Activated CD8-positive, alpha-beta T cell treated with anti-CD3 and anti-CD28 coated beads for 36 hours (primary cell): Measurements from ENCODE around the gene FKBP14. TPM values are rescaled to one million over a fixed set of nuclear protein-coding genes. Genes with fewer than 3 reads are reported as not detected.

ENCODE experiments used
- ATAC-seq: fragments of 200-7000 bp; cut with Tn5 transposase; one replicate; pipeline ENCODE4 v1.10.0; 2021; ENCODE audit warnings: mild to moderate bottlenecking, moderate library complexity
- CTCF ChIA-PET: fragments of 350-600 bp; sonication (Branson Sonifier 250); formaldehyde crosslinking; loops from one replicate; lab custom pipeline; 2021; ENCODE audit warnings: antibody characterized with exemption; lab: Charles Lee
- POLR2A ChIA-PET: fragments of 350-600 bp; sonication (Branson Sonifier 250); formaldehyde crosslinking; loops from one replicate; lab custom pipeline; 2021; ENCODE audit warnings: antibody characterized with exemption; lab: Charles Lee
- DNase-seq: peaks from one replicate; pipeline ENCODE4 v3.0.0-alpha.2; 2020
- H3K27ac Mint-ChIP-seq: one replicate; pipeline ENCODE4 v1.8.0; 2021; ENCODE audit warnings: mild to moderate bottlenecking, mixed read lengths
- H3K27me3 Mint-ChIP-seq: one replicate; pipeline ENCODE4 v1.8.0; 2021; ENCODE audit warnings: mixed read lengths
- H3K36me3 Mint-ChIP-seq: one replicate; pipeline ENCODE4 v1.8.0; 2021; ENCODE audit warnings: low read depth, mixed read lengths
- H3K4me1 Mint-ChIP-seq: one replicate; pipeline ENCODE4 v1.8.0; 2021; ENCODE audit warnings: low read depth, mixed read lengths
- H3K4me3 Mint-ChIP-seq: one replicate; pipeline ENCODE4 v1.8.0; 2021; ENCODE audit warnings: mild to moderate bottlenecking, moderate library complexity, mixed read lengths
- H3K9me3 Mint-ChIP-seq: one replicate; pipeline ENCODE4 v1.8.0; 2021; ENCODE audit warnings: mixed read lengths
- CTCF ChIP-seq: fragments of 200-600 bp; IDR thresholded peaks from one replicate; pipeline ENCODE4 v1.8.0; 2022; ENCODE audit warnings: antibody characterized with exemption, mild to moderate bottlenecking
- intact Hi-C: fragments of 100-400 bp; cut with micrococcal nuclease; formaldehyde crosslinking; loops from one replicate; pipeline ENCODE4 v1.10.0; 2022
- total RNA-seq, 2 experiments: library from RNA; stranded (reverse); gene quantifications; one replicate each; pipeline ENCODE4 v1.2.3, GENCODE V29; 2021

Gene FKBP14
- total RNA-seq, 2 experiments from 2014 or later, result 8.8 to 9.0 TPM

- H3K4me1 Mint-ChIP-seq, result peaks cover 20% of the 10 kb centered on the region
- no peak overlapping the region for H3K4me3 Mint-ChIP-seq
- no peaks in the 10 kb centered on the region for H3K9me3 Mint-ChIP-seq
- no peak for TF ChIP-seq CTCF
- CTCF ChIA-PET, result interaction anchor here (1.6 kb wide), 1 partner anchor 43 kb away, joined by 5 read pairs; no protein-coding TSS in a partner anchor
- no peak overlapping the region for H3K27ac Mint-ChIP-seq
- DNase-seq (no peak), ATAC-seq (no peak)
- no peaks in the 10 kb centered on the region for H3K27me3 Mint-ChIP-seq
- intact Hi-C loops, result no loop called here
- POLR2A ChIA-PET, result no interaction called here
- H3K36me3 Mint-ChIP-seq, result peaks cover 7% of the 10 kb centered on the region
These were observed 7.1 kb downstream of the FKBP14 start for GRCh38 chr7:30019387-30019786.

GRCh38 chr7:30018451-30018850 lies 8.1 kb downstream of the FKBP14 start:
- no peak for TF ChIP-seq CTCF
- ChIA-PET POLR2A (no interaction called here), CTCF (no interaction called here)
- Mint-ChIP-seq H3K27ac (no peak overlapping the region), H3K27me3 (no peaks in the 10 kb centered on the region), H3K4me3 (no peak overlapping the region), H3K9me3 (no peaks in the 10 kb centered on the region), H3K4me1 (peaks cover 14% of the 10 kb centered on the region), H3K36me3 (peaks cover 8% of the 10 kb centered on the region)
- ATAC-seq, result no peak
- DNase-seq, result no peak
- intact Hi-C loops, result no loop called here

GRCh38 chr7:30012757-30013156 lies 13.7 kb downstream of the FKBP14 start:
- POLR2A ChIA-PET, result no interaction called here
- Mint-ChIP-seq H3K4me1 (no peaks in the 10 kb centered on the region), H3K27ac (no peak overlapping the region), H3K4me3 (no peak overlapping the region), H3K27me3 (no peaks in the 10 kb centered on the region), H3K9me3 (no peaks in the 10 kb centered on the region), H3K36me3 (peaks cover 9% of the 10 kb centered on the region)
- no peak for ATAC-seq
- no peak for TF ChIP-seq CTCF
- intact Hi-C loops, result no loop called here
- CTCF ChIA-PET, result interaction anchor here (1.4 kb wide), 1 partner anchor 17 kb away, joined by 3 read pairs; no protein-coding TSS in a partner anchor
- DNase-seq, result no peak

- Mint-ChIP-seq H3K27me3 (no peaks in the 10 kb centered on the region), H3K27ac (no peak overlapping the region), H3K4me1 (no peaks in the 10 kb centered on the region), H3K9me3 (no peaks in the 10 kb centered on the region), H3K36me3 (peaks cover 7% of the 10 kb centered on the region), H3K4me3 (no peak overlapping the region)
- ChIA-PET POLR2A (no interaction called here), CTCF (no interaction called here)
- ATAC-seq (no peak), DNase-seq (no peak)
- TF ChIP-seq CTCF, result no peak
- intact Hi-C loops, result no loop called here
These were observed 16.5 kb downstream of the FKBP14 start for GRCh38 chr7:30010021-30010420.

- H3K4me3 Mint-ChIP-seq, result no peak overlapping the region
- DNase-seq (no peak), ATAC-seq (no peak)
- no peaks in the 10 kb centered on the region for H3K4me1 Mint-ChIP-seq
- intact Hi-C loops, result no loop called here
- H3K27ac Mint-ChIP-seq, result no peak overlapping the region
- no peaks in the 10 kb centered on the region for H3K9me3 Mint-ChIP-seq
- ChIA-PET POLR2A (interaction anchor here (0.9 kb wide), 1 partner anchor 24 kb away, joined by 5 read pairs; no protein-coding TSS in a partner anchor), CTCF (no interaction called here)
- TF ChIP-seq CTCF, result no peak
- H3K27me3 Mint-ChIP-seq, result peaks cover 3% of the 10 kb centered on the region
- H3K36me3 Mint-ChIP-seq, result no peaks in the 10 kb centered on the region
These were observed 21.0 kb downstream of the FKBP14 start for GRCh38 chr7:30005464-30005863.
